CD4-positive, alpha-beta T cell (primary cell): Measurements from ENCODE around the gene CADPS. TPM values are rescaled to one million over a fixed set of nuclear protein-coding genes. Genes with fewer than 3 reads are reported as not detected.

Experiments
- ATAC-seq: fragments of 200-7000 bp; cut with Tn5 transposase; one replicate; pipeline ENCODE4 v1.10.0; 2022; ENCODE audit warnings: mild to moderate bottlenecking; ENCODE audit not compliant: poor library complexity
- CTCF ChIA-PET: fragments of 350-600 bp; sonication (Branson Sonifier 250); formaldehyde crosslinking; loops from one replicate; lab custom pipeline; 2021; ENCODE audit warnings: antibody characterized with exemption, inconsistent platforms; lab: Charles Lee
- POLR2A ChIA-PET: fragments of 350-600 bp; sonication (Branson Sonifier 250); formaldehyde crosslinking; loops from one replicate; lab custom pipeline; 2021; ENCODE audit warnings: antibody characterized with exemption, inconsistent platforms; lab: Charles Lee
- DNase-seq, 14 experiments: peaks; one replicate each; pipeline ENCODE4 v3.0.0-alpha.2; 2013 to 2020; ENCODE audit warnings: mixed read lengths in 2 of 14
- H3K27ac ChIP-seq, 2 donors: one replicate each; pipeline versions ENCODE4 v1.5.1 to v1.7.0; 2013; ENCODE audit warnings: low read length in 2 of 2, low read depth in 1 of 2, mild to moderate bottlenecking in 1 of 2
- H3K27me3 ChIP-seq, 2 experiments: 1 replicate in 1 of 2; 2 replicates in 1 of 2; pipeline versions ENCODE4 v1.6.1 to v1.7.0; 2013; ENCODE audit warnings: low read length in 2 of 2, control low read depth in 1 of 2, mild to moderate bottlenecking in 1 of 2, moderate library complexity in 1 of 2; ENCODE audit not compliant: insufficient read depth in 2 of 2, control insufficient read depth in 1 of 2
- H3K36me3 ChIP-seq: one replicate; pipeline ENCODE4 v1.6.1; 2013; ENCODE audit warnings: low read length, control low read depth; ENCODE audit not compliant: insufficient read depth
- H3K4me1 ChIP-seq: one replicate; pipeline ENCODE4 v1.6.1; 2013; ENCODE audit warnings: low read length, control low read depth; ENCODE audit not compliant: insufficient read depth
- H3K4me3 ChIP-seq: one replicate; pipeline ENCODE4 v1.5.1; 2013; ENCODE audit warnings: mild to moderate bottlenecking, low read length, moderate library complexity
- H3K9me3 ChIP-seq, 2 experiments: 1 replicate in 1 of 2; 2 replicates in 1 of 2; pipeline versions ENCODE4 v1.6.1 to v1.7.0; 2013; ENCODE audit warnings: low read length in 2 of 2, mild to moderate bottlenecking in 2 of 2, control low read depth in 1 of 2, moderate library complexity in 1 of 2; ENCODE audit not compliant: control insufficient read depth in 1 of 2, insufficient read depth in 1 of 2
- H3K27ac Mint-ChIP-seq: one replicate; pipeline ENCODE4 v1.8.0; 2020; ENCODE audit warnings: mixed read lengths
- H3K27me3 Mint-ChIP-seq: one replicate; pipeline ENCODE4 v1.8.0; 2021; ENCODE audit warnings: mixed read lengths
- H3K36me3 Mint-ChIP-seq: one replicate; pipeline ENCODE4 v1.8.0; 2021; ENCODE audit warnings: low read depth, mixed read lengths
- H3K4me1 Mint-ChIP-seq: one replicate; pipeline ENCODE4 v1.8.0; 2021; ENCODE audit warnings: low read depth, mixed read lengths
- H3K4me3 Mint-ChIP-seq: one replicate; pipeline ENCODE4 v1.8.0; 2020; ENCODE audit warnings: mild to moderate bottlenecking, mixed read lengths
- H3K9me3 Mint-ChIP-seq: one replicate; pipeline ENCODE4 v1.8.0; 2020; ENCODE audit warnings: mixed read lengths
- intact Hi-C, 2 experiments: fragments of 100-400 bp; cut with DNase I in 1 of 2; cut with micrococcal nuclease in 1 of 2; formaldehyde crosslinking; loops; one replicate each; pipeline versions ENCODE4 v1.15.1 to v1.9.0; 2023 to 2025; cut with DNase I, micrococcal nuclease
- total RNA-seq, 174 experiments: library from RNA in 2 of 174; stranded (reverse) in 2 of 174; gene quantifications; one replicate each; pipeline ENCODE4 v1.2.3 and lab custom pipeline; 2021 to 2026
- TF ChIP-seq, protein P1 (sequence below): fragments of 200-600 bp; IDR thresholded peaks from one replicate; pipeline ENCODE4 v1.8.0; 2022; ENCODE audit warnings: antibody characterized with exemption, mild to moderate bottlenecking

The CADPS gene
- total RNA-seq, 2 experiments from 2014 or later: not detected

DNA sequence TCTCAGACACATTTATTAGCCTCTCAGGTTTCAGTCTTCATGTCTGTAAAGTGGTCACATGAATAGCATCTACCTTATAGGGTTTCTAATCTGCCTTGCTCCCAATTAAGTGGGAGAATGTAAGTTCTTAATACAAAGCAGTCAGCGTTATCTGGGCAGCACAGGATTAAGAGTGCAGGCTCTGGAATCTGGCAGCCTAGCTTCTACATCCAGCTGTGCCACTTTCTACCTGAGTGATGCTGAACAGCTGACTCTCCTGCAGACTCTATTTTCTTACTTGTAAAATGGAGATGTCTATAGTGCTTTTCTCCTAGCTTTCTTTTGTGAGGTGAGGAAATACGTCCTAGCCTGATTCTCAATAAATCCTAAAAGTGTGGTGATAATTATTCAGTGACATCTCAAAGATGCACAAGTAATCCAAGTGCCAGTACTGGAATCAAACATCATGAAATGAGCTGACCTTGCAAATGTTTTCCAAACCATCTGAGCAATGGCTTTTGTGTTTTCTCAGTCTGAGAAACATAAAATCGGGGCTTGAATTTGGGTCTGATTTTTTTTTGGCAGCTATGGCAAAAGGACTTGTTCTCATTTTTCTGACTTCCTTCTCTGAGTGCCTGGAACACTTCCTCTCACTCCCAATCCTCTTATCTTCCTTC, 269.7 kb downstream of the CADPS start:
- Mint-ChIP-seq H3K9me3 (no peaks in the 10 kb centered on the region), H3K27me3 (no peaks in the 10 kb centered on the region), H3K4me3 (no peak overlapping the region), H3K36me3 (no peaks in the 10 kb centered on the region), H3K4me1 (no peaks in the 10 kb centered on the region), H3K27ac (no peak overlapping the region)
- ChIA-PET POLR2A (no interaction called here), CTCF (no interaction called here)
- ATAC-seq (no peak), DNase-seq (no peak)
- Histone ChIP-seq H3K36me3 (no peaks in the 10 kb centered on the region), H3K27me3 (no peaks in the 10 kb centered on the region), H3K27ac (no peak overlapping the region), H3K9me3 (peaks cover 0 to 6% of the 10 kb centered on the region in 2 experiments), H3K4me1 (no peaks in the 10 kb centered on the region), H3K4me3 (no peak overlapping the region)
- TF ChIP-seq, protein P1, sequence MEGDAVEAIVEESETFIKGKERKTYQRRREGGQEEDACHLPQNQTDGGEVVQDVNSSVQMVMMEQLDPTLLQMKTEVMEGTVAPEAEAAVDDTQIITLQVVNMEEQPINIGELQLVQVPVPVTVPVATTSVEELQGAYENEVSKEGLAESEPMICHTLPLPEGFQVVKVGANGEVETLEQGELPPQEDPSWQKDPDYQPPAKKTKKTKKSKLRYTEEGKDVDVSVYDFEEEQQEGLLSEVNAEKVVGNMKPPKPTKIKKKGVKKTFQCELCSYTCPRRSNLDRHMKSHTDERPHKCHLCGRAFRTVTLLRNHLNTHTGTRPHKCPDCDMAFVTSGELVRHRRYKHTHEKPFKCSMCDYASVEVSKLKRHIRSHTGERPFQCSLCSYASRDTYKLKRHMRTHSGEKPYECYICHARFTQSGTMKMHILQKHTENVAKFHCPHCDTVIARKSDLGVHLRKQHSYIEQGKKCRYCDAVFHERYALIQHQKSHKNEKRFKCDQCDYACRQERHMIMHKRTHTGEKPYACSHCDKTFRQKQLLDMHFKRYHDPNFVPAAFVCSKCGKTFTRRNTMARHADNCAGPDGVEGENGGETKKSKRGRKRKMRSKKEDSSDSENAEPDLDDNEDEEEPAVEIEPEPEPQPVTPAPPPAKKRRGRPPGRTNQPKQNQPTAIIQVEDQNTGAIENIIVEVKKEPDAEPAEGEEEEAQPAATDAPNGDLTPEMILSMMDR: no peak
- intact Hi-C loops: no loop called here

DNA sequence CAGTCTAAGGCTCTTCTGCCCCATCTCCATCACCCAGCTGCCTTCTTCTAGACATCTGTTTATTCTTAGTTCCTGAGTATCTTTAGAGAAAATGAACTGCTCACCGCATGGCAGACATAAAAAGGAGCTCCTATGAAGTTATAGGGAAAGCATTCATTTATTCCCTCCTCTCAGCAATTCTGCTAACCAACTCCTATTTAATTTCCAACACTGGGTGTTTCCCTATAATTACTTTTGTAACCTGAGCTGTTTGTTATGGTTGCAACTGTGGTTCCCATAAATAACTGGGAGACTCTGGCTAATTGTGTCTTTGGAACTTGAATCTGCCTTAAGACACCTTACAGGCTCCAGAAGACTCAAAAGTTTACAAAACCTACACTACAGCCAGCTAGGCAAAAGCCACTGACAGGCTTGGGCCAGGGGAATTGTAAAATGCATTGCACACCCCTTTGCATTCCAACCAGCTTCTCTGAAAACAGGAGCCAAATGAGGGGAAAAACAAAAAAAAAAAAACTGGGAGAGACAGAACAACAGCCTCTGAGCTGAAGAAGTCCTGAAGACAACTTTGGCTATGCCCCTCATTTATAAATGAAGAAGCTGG, 270.4 kb downstream of the CADPS start:
- Mint-ChIP-seq H3K4me1 (no peaks in the 10 kb centered on the region), H3K4me3 (no peak overlapping the region), H3K27me3 (no peaks in the 10 kb centered on the region), H3K9me3 (no peaks in the 10 kb centered on the region), H3K27ac (no peak overlapping the region), H3K36me3 (no peaks in the 10 kb centered on the region)
- TF ChIP-seq, protein P1: no peak
- DNase-seq: no peak
- peaks cover 0 to 6% of the 10 kb centered on the region in 2 experiments for H3K9me3 ChIP-seq
- no peaks in the 10 kb centered on the region for H3K36me3 ChIP-seq
- no peaks in the 10 kb centered on the region for H3K4me1 ChIP-seq
- H3K27ac ChIP-seq: no peak overlapping the region
- intact Hi-C loops: no loop called here
- ChIA-PET CTCF (no interaction called here), POLR2A (no interaction called here)
- H3K27me3 ChIP-seq: no peaks in the 10 kb centered on the region
- ATAC-seq: no peak
- H3K4me3 ChIP-seq: no peak overlapping the region

DNA sequence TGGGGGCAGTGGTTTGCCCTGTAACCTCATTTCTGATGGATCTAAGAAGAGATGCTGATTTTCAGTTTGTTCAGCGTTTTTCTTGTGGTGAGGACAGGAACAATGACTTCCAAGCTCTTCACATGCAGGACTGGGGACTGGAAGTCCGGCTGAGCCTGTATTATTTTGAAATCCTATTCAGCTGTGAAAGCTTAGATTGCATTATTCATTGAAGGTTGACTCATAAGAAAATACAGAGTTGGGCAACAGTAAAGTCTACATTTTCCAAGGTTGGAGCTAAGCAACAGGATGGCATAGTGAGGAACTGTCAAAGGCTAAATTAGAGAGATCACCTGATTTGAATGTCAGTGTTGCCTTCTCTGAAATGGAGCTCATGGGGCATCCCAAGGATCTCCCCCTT, 270.9 kb downstream of the CADPS start:
- no peaks in the 10 kb centered on the region for H3K27me3 Mint-ChIP-seq
- ChIA-PET CTCF (no interaction called here), POLR2A (no interaction called here)
- H3K4me3 Mint-ChIP-seq: no peak overlapping the region
- H3K27ac Mint-ChIP-seq: no peak overlapping the region
- H3K4me1 Mint-ChIP-seq: no peaks in the 10 kb centered on the region
- ATAC-seq (no peak), DNase-seq (no peak)
- Histone ChIP-seq H3K4me1 (no peaks in the 10 kb centered on the region), H3K36me3 (no peaks in the 10 kb centered on the region), H3K27me3 (no peaks in the 10 kb centered on the region), H3K4me3 (no peak overlapping the region), H3K9me3 (peaks cover 0 to 6% of the 10 kb centered on the region in 2 experiments), H3K27ac (no peak overlapping the region)
- TF ChIP-seq, protein P1: no peak
- intact Hi-C loops: no loop called here
- no peaks in the 10 kb centered on the region for H3K36me3 Mint-ChIP-seq
- no peaks in the 10 kb centered on the region for H3K9me3 Mint-ChIP-seq
